Bronchial epithelial cell (primary cell): ENCODE data around the gene ENTPD8. TPM values are rescaled to one million over a fixed set of nuclear protein-coding genes. Genes with fewer than 3 reads are reported as not detected.

ENCODE experiments used
- DNase-seq: peaks from one replicate; pipeline ENCODE4 v3.0.0-alpha.2; 2010; ENCODE audit warnings: low read depth
- FAIRE-seq: peaks from 2 replicates; lab custom pipeline; 2011; peaks lifted over from hg19 to GRCh38; lab: Jason Lieb, UNC
- H3K27me3 ChIP-seq: 2 replicates; pipeline ENCODE4 v1.5.1; 2011; ENCODE audit warnings: low read length; ENCODE audit not compliant: control insufficient read depth, insufficient read depth
- H3K36me3 ChIP-seq: 2 replicates; pipeline ENCODE4 v1.5.1; 2011; ENCODE audit warnings: low read length; ENCODE audit not compliant: control insufficient read depth, insufficient read depth
- H3K4me3 ChIP-seq: 2 replicates; pipeline ENCODE4 v1.5.1; 2011; ENCODE audit warnings: mild to moderate bottlenecking, low read depth, low read length, control low read depth
- CTCF ChIP-seq: IDR thresholded peaks from 2 replicates; pipeline ENCODE4 v1.5.1; 2011; ENCODE audit warnings: mild to moderate bottlenecking, moderate library complexity, low read length, control low read depth, inconsistent platforms; ENCODE audit not compliant: insufficient read depth, severe bottlenecking
- total RNA-seq: library from RNA; depleted of rRNA; stranded (reverse); fragments of >200 nt; gene quantifications from 2 replicates; pipeline ENCODE4 v1.2.1, GENCODE V29; 2014

The ENTPD8 gene
- total RNA-seq, 1 donor from 2014 or later = not detected

- no peaks in the 10 kb centered on the region for H3K27me3 ChIP-seq
- DNase-seq = no peak
- H3K36me3 ChIP-seq = no peaks in the 10 kb centered on the region
- no peak for FAIRE-seq
- no peak overlapping the region for H3K4me3 ChIP-seq
- no peak for TF ChIP-seq CTCF
Observed at GRCh38 chr9:137480686-137481683, 39.8 kb upstream of the ENTPD8 start.

- TF ChIP-seq CTCF = no peak
- Histone ChIP-seq H3K36me3 (no peaks in the 10 kb centered on the region), H3K27me3 (no peaks in the 10 kb centered on the region), H3K4me3 (no peak overlapping the region)
- DNase-seq (no peak), FAIRE-seq (no peak)
Observed at GRCh38 chr9:137479892-137480685, 38.9 kb upstream of the ENTPD8 start.

GRCh38 chr9:137478962-137479861 lies 38.1 kb upstream of the ENTPD8 start:
- Histone ChIP-seq H3K36me3 (no peaks in the 10 kb centered on the region), H3K4me3 (no peak overlapping the region), H3K27me3 (no peaks in the 10 kb centered on the region)
- no peak for FAIRE-seq
- peak; percentile 54 for DNase-seq
- no peak for TF ChIP-seq CTCF

- H3K36me3 ChIP-seq = no peaks in the 10 kb centered on the region
- DNase-seq (no peak), FAIRE-seq (no peak)
- no peak overlapping the region for H3K4me3 ChIP-seq
- H3K27me3 ChIP-seq = no peaks in the 10 kb centered on the region
- TF ChIP-seq CTCF = no peak
Observed at GRCh38 chr9:137478613-137478961, 37.4 kb upstream of the ENTPD8 start.
